ENCODE results near the gene RHOF.

Gene RHOF

DNA sequence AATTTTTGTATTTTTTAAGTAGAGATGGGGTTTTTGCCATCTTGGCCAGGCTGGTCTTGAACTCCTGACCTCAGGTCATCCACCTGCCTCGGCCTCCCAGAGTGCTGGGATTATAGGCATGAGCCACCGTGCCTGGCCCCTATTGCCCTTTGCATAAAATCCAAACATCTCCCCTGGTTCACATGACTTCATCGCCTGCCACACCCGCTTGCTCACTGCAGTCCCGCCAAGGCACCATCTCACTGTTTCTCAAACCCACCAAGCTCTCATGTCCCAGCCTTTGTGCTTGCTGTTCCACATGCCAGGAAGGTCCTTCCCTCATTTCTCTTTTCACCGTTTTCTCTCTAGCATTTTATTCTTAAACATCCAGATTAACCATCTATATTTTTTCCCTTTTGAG is 9.7 kb downstream of the RHOF start:
- DNase-seq (ENCODE audit: low read depth in 2 of 2), result peak in 1 of 2 donors; percentile 50
- no peak overlapping the region for H3K4me3 ChIP-seq (replicated peaks in 1 of 2; ENCODE audit: low read depth in 2 of 2, low read length in 2 of 2)
- TF ChIP-seq, protein P1, sequence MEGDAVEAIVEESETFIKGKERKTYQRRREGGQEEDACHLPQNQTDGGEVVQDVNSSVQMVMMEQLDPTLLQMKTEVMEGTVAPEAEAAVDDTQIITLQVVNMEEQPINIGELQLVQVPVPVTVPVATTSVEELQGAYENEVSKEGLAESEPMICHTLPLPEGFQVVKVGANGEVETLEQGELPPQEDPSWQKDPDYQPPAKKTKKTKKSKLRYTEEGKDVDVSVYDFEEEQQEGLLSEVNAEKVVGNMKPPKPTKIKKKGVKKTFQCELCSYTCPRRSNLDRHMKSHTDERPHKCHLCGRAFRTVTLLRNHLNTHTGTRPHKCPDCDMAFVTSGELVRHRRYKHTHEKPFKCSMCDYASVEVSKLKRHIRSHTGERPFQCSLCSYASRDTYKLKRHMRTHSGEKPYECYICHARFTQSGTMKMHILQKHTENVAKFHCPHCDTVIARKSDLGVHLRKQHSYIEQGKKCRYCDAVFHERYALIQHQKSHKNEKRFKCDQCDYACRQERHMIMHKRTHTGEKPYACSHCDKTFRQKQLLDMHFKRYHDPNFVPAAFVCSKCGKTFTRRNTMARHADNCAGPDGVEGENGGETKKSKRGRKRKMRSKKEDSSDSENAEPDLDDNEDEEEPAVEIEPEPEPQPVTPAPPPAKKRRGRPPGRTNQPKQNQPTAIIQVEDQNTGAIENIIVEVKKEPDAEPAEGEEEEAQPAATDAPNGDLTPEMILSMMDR (IDR thresholded peaks at IDR 0.05; ENCODE audit: low read depth, low read length), result no peak

DNA sequence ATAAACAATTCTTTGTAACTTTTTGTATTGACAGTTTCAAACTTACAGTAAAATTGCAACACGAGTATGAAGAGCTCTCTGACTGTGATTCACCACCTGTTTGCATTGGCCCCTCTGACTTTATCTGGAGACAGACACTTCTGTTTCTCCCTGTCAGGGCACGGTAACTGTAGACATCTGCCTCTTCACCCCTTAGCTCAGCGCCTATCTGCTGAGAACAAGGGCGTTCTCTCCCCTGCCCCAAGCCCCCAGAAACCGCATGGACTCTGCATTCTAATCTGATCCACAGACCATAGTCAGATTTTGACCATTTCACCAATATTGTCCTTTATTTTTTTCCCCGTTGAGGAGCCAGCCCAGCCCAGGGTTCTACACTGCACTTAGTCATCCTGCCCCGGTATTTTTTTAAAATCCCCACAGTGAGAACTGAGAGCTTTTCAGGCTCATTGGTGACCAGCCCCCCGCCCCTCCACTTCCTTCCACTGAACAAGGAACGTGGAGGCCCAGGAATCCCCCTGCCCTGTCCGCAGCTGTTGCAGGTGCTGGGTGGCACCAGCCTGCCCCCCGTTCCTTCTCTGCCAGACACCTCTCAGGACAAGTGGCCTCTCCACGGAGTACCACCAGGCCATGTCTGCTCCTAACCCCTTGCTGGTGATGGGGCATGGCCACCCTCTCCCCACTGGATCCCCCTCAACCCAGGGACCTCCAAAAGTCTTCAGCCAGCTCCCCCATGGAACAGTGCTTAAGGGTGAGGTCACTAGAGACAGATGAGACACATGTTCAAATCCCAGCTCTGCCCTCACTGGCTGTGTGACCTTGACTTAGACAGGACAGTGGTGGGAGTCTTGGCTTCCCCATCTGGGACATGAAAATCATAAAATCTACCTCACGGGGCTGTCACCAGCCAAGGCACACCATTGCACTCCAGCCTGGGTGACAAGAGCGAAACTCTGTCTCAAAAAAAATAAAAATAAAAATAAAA is 11.2 kb downstream of the RHOF start:
- DNase-seq (ENCODE audit: low read depth in 2 of 2), result peak in 1 of 2 donors; percentile 58
- TF ChIP-seq, protein P1 (IDR thresholded peaks at IDR 0.05; ENCODE audit: low read depth, low read length), result no peak
- H3K4me3 ChIP-seq (replicated peaks in 1 of 2; ENCODE audit: low read depth in 2 of 2, low read length in 2 of 2), result no peak overlapping the region

DNA sequence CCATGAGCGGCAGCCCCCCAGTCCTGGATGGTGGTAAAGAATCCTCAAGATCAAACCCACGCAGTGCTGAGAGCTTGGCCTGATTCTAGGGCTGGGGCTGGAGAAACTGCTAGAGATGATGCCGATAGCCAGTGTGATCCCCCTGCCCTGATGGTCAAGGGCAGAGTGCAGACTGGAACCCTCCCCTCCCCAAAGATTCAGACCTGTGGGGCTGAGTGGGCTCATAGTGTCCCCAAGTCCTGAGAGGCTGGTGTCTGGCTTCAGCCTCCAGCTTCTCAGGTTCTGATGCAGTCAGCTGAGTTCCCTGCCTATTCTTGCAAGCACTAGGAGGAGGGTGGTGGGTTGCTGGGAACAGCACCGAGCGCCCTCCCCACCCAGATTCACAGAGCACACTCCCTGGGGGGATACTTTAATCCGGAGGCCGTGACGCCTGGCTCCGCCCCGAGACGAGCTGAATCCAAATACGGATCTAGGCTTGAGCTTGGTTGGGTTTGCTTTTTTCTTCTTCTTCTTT is 11.9 kb downstream of the RHOF start:
- TF ChIP-seq, protein P1 (IDR thresholded peaks at IDR 0.05; ENCODE audit: low read depth, low read length), result no peak

DNA sequence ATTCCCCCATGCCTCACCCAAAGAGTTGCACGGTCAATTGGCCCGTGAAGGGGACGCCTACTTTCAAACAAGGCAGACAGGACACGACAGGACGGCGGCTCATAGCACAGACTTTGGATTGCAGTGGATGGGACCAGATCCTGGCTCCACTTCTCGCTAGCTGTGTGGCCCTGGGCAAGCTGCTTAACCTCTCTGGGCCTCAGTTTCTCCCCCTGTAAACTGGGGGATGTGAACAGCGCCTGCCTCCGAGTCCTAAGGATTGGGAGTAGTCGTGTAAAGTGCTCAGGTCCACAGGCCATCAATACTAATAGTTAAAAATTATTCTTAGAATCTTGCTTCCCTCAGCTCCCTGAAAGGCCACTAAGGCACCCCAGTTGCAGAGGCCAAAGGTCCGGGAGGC is 13.1 kb downstream of the RHOF start:
- no peak for DNase-seq (ENCODE audit: low read depth in 2 of 2)
- TF ChIP-seq, protein P1 (IDR thresholded peaks at IDR 0.05; ENCODE audit: low read depth, low read length), result no peak
- H3K4me3 ChIP-seq (replicated peaks in 1 of 2; ENCODE audit: low read depth in 2 of 2, low read length in 2 of 2), result no peak overlapping the region

More for the DNA sequence above, 11.9 kb downstream of the RHOF start:
- H3K4me3 ChIP-seq (replicated peaks in 1 of 2; ENCODE audit: low read depth in 2 of 2, low read length in 2 of 2), result no peak overlapping the region
- no peak for DNase-seq (ENCODE audit: low read depth in 2 of 2)

DNA sequence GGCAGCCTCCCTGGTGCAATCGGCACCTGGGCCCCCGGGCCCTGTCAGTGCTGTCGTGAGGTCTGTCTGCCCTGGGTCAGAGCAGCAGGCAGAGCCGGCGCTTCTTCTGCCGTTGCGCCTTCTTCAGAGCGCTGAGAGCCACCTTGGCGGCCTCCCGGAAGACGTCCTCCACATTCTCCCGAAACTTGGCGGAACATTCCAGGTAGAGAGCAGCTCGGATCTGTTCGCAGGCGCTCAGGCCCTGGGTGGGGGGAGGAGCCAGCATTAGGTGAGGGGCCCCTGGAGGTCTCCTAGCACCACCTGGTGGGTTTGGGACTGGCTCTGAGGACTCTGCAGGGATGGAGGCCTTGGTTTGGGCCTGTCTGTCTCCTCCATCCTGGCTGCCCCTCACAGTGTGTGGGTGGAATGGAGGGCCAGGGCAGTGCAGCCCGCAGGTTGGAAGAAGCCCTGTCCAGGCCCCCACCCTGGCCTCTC is 14.0 kb downstream of the RHOF start:
- no peak for DNase-seq (ENCODE audit: low read depth in 2 of 2)
- no peak overlapping the region for H3K4me3 ChIP-seq (replicated peaks in 1 of 2; ENCODE audit: low read depth in 2 of 2, low read length in 2 of 2)
- TF ChIP-seq, protein P1 (IDR thresholded peaks at IDR 0.05; ENCODE audit: low read depth, low read length), result no peak

DNA sequence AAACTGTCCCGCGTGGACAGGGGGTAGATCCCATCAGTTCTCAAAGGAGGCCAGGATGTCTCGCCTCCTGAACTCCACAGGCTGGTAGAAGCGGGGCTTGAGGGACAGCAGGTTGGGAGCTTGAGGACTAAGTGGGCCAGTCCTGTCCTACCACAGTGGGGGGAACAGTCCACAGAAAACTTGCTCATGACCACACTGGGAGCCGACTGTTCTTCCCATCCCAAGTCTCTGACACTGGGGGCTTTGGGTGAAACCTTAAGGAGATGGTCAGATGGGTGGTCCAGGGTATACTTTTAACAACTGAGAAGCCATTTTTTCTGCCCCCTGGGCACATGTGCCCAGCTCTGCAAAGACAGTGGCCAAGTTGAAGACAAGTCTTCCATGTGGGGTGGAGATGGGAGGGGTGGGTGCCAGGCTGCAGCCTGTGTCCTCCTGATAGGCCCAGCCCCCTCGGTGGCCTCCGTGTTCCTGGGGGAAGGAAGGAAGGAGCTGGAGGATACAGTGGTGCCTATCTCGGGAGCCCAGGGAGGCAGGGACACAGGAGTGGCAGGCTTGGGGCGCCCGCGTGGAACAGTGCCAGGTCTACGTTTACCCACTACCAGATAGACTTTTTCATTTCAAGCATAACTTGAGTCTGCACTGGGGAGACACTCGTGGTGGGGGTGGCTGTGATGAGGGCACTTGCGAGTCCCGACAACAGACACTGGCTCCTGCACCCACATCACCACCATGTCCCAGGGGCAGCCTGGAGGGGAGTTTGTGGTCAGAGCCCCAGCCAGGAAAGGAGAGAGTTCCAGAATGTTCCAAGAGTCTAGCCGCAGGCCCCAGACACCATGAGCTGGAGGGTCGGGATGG is 14.7 kb downstream of the RHOF start:
- DNase-seq (ENCODE audit: low read depth in 2 of 2), result no peak
- no peak overlapping the region for H3K4me3 ChIP-seq (replicated peaks in 1 of 2; ENCODE audit: low read depth in 2 of 2, low read length in 2 of 2)
- TF ChIP-seq, protein P1 (IDR thresholded peaks at IDR 0.05; ENCODE audit: low read depth, low read length), result no peak
